Liver (tissue), 3 donors: ENCODE results near the gene UIMC1.

ENCODE experiments used
- CTCF ChIP-seq: fragments of 150-350 bp; IDR thresholded peaks from 2 replicates; pipeline ENCODE4 v1.5.1; 2017; ENCODE audit warnings: improper control_type of control experiment, low read depth, low read length; ENCODE audit not compliant: missing input control
- TAF1 ChIP-seq: conservative IDR thresholded peaks from 2 replicates; pipeline ENCODE4 v1.6.1; 2016; ENCODE audit warnings: antibody characterized with exemption, mild to moderate bottlenecking
- TF ChIP-seq, protein P1 (sequence below): IDR thresholded peaks from 2 replicates; pipeline ENCODE4 v1.6.1; 2016; ENCODE audit warnings: antibody characterized with exemption
- donor health status: healthy.
- donor health status: healthy.

GRCh38 chr5:176915906-176916305, 90.7 kb downstream of the UIMC1 start:
- TF ChIP-seq CTCF, result no peak
- TF ChIP-seq, protein P1, sequence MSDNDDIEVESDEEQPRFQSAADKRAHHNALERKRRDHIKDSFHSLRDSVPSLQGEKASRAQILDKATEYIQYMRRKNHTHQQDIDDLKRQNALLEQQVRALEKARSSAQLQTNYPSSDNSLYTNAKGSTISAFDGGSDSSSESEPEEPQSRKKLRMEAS, result no peak
- no peak for TF ChIP-seq TAF1
